ENCODE data around the gene HM13.
A peak's percentile ranks its signal among the peaks of the same experiment; 100 is the strongest.
"Not testable (repeated sequence)": the region's sequence is repeated elsewhere in the genome, so short reads cannot be mapped to it uniquely, and the experiment has no call there.

The HM13 gene

GRCh38 chr20:31567380-31567720, 53.1 kb downstream of the HM13 start:
- DNase-seq (ENCODE audit: low spot score), result no peak

- no peak for DNase-seq (ENCODE audit: low spot score)
Observed at GRCh38 chr20:31568041-31568731, 53.9 kb downstream of the HM13 start.

DNA sequence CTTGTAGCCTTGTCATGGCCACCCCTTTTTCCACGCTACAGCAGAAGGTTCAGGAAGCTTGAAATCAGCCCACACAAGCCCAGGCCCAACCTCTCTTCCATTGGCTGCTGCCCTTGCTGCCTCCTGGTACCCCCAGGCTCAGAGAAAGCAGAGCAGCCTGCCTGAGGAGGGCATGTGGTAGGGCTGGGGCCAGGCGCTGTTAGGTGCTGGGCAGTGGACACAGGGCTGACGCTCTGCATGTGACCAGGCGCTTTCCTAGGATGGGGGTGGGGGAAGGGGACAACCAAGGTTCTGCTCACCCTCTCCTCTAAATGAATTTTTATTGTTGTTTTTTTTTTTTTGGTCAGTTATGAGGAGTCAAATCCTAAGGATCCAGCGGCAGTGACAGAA, 54.5 kb downstream of the HM13 start:
- DNase-seq (ENCODE audit: low spot score), result no peak

GRCh38 chr20:31569163-31570020, 55.1 kb downstream of the HM13 start:
- DNase-seq (ENCODE audit: low spot score), result no peak

DNA sequence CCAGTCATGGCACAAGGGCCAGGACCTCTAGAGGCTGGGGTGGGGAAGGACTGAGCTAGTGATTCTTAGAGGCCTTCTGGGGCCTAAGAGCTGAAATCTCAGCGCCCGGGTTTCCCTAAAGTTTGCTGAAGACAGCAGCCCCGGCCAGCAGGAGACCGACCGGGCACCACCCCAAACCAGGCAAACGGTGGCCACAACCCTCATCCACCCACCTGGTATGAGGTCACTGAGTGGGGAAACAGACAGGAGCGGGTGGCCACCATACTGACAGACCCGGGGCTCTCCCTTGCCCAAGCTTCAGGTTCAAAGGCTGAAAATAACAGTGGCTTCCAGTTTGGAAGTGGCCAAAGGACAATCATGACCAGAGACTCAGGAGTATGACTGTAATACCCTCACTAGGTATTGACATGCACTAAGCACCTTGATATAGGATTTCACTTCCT, 55.8 kb downstream of the HM13 start:
- no peak for DNase-seq (ENCODE audit: low spot score)

GRCh38 chr20:31570735-31571617, 56.7 kb downstream of the HM13 start:
- DNase-seq (ENCODE audit: low spot score), result no peak

DNA sequence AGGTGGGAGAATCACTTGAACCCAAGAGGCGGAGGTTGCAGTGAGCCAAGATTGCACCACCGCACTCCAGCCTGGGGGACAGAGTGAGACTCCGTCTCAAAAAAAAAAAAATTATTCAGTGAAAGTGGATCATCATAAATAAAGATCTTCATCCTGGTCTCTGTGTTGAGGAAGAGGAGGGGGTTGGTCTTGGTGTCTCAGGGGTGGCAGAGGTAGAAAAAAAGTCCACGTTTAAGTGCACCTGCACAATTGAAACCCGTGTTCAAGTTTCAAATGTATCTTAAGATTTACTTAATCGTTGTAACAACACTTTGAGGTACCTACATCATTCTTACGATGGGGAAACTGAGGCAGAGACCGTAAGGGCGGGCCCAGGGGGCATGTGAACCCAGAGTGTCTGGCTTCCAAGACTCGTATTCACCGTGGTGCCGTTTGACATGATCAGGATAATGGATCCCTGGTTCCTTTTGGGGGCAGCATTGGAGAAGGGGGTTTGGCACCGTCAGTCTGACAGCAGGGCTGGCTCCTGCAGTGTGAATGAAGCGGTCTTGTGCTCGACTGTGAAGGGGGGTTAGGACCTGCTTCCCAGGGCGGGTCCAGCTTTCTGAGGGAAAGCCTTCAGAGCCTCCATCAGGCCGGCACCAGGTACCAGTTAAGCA, 57.9 kb downstream of the HM13 start:
- no peak for DNase-seq (ENCODE audit: low spot score)

GRCh38 chr20:31572701-31573554, 58.7 kb downstream of the HM13 start:
- DNase-seq (ENCODE audit: low spot score), result peak; percentile 100

- DNase-seq (ENCODE audit: low spot score), result no peak
Observed at GRCh38 chr20:31573555-31574321, 59.5 kb downstream of the HM13 start.

DNA sequence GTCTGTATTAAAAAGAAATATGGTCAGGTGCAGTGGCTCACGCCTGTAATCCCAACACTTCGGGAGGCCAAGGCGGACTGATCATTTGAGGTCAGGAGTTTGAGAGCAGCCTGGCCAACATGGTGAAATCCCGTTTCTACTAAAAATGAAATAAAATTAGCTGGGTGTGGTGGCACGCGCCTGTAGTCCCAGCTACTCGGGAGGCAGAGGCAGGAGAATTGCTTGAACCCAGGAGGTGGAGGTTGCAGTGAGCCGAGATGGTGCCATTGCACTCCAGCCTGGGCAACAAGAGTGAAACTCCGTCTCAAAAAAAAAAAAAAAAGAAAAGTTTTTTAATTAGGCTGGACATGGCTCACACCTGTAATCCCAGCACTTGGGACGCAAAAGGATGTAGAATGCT, 60.7 kb downstream of the HM13 start:
- not testable (repeated sequence) for DNase-seq (ENCODE audit: low spot score)

DNA sequence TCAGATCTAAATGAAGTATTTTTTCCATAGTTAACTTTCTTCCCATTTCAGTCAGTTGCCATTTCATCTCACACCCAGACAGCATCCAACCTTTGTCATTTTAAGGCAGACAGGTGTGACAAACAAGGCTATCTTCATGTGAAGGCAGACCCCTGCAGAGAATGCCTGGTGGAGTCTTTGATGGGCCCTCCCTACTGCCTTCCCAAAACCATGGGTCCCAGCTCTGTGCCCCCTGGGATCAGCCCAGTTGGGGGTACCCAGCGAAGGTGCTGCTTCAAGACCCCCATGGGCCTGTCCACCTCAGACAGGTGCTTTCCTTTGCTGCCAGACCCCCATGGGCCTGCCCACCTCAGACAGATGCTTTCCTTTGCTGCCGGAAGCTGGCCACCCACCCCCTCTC, 62.5 kb downstream of the HM13 start:
- DNase-seq (ENCODE audit: low spot score), result no peak

DNA sequence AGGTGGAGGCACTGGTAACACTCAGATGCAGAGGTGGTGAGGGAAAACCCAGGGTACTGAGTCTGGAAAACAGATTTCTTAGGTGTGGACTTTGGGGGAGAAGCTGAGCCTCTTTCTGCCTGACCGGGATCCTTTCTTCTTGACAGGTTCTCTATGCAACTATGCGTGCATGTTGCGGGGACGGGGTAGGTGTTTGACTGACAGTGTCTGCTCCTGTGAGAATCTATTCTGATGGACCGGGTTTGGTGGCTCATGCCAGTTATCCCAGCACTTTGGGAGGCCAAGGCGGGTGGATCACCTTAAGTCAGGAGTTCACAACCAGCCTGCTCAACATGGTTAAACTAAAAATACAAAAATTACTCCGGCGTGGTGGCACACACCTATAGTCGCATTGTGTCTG, 63.0 kb downstream of the HM13 start:
- DNase-seq (ENCODE audit: low spot score), result no peak

DNA sequence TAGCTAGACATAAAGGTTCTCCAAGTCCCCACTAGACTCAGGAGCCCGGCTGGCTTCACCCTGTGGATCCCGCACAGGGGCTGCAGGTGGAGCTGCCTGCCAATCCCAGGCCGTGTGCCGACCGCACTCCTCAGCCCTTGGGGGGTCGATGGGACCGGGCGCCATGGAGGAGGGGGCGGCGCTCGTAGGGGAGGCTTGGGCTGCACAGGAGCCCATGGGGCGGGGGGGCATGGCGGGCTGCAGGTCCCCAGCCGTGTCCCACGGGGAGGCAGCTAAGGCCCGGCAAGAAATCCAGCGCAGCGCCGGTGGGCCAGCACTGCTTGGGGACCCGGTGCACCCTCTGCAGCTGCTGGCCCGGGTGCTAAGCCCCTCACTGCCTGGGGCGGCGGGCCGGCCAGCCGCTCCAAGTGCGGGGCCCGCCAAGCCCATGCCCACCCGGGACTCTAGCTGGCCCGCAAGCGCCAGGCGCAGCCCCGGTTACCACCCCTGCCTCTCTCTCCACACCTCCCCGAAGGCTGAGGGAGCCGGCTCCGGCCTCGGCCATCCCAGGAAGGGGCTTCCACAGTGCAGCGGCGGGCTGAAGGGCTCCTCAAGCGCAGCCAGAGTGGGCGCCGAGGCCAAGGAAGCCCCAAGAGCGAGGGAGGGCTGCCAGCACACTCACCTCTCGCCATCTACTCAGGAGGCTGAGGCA, 64.4 kb downstream of the HM13 start:
- no peak for DNase-seq (ENCODE audit: low spot score)

- no peak for DNase-seq (ENCODE audit: low spot score)
Observed at GRCh38 chr20:31579245-31579644, 65.0 kb downstream of the HM13 start.

GRCh38 chr20:31579941-31580651, 65.9 kb downstream of the HM13 start:
- not testable (repeated sequence) for DNase-seq (ENCODE audit: low spot score)

DNA sequence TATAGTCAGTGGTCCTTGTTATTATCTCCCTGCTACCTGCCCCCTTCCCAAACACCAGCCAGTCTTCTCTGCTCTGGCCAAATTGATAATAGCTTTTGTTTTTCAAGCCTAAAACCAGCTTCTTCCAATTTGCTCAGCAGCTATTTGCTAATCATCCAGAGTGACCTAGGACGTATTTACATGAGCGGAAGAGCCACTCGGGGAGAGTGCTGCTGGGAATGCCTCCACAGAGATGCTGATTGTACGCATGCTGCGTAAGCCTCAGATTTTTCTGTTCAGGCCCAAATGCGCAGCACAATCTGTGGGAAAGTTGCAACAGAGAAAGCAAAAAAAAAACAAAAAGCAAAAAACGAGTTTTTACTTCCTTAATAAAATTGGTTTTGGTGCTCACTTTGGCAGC, 66.5 kb downstream of the HM13 start:
- DNase-seq (ENCODE audit: low spot score), result no peak

DNA sequence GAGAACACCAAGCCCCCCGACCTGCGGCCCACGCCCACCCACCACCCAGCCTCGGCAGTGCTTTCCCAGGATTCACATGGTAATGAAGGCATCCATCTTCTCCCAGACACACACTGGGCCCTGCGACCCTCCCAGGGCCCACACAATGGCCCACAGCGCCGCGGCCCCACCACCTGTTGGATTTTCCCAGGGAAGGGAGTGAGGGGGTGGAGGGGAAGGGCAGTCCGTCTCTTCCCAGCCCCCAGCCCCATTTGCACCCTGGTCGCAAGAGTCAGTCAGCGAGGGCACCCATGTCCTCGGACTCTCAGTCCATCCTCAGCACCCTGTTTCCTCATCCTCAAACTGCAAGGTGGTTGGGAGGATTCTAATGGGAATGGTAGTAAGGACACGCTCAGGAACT, 67.1 kb downstream of the HM13 start:
- DNase-seq (ENCODE audit: low spot score), result no peak

- no peak for DNase-seq (ENCODE audit: low spot score)
Observed at GRCh38 chr20:31587545-31588389, 73.5 kb downstream of the HM13 start.

Measured in RKO (cell line).